Measurements from ENCODE around the gene GRIA3.
"Not testable (repeated sequence)": the region's sequence is repeated elsewhere in the genome, so short reads cannot be mapped to it uniquely, and the experiment has no call there.

Gene GRIA3

DNA sequence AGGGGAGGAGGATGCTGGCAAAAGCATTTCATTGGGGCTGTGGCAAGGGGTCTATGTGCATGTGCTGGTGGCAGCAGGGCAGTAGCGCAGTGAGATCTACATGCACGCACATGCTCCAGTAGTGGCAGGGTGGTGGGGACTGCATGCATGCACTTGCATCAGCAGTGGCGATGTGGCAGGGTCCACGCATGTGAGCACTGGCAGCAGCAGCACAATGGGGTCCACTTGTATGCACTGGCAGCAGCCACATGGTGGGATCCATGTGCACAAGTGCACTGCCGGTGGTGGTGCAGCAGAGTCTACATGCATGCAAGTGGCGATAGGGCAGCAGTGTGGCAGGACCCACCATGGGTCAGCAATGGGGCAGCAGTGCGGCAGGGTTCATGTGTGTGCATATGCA lies 315.7 kb downstream of the GRIA3 start:
- no peak overlapping the region for H3K4me3 ChIP-seq (ENCODE audit: low read depth, low read length)
- DNase-seq (ENCODE audit: low read depth): no peak
- in situ Hi-C loops (cut with HindIII; ENCODE audit: low sequenced_read_pairs): no loop called here
- TF ChIP-seq, protein P1, sequence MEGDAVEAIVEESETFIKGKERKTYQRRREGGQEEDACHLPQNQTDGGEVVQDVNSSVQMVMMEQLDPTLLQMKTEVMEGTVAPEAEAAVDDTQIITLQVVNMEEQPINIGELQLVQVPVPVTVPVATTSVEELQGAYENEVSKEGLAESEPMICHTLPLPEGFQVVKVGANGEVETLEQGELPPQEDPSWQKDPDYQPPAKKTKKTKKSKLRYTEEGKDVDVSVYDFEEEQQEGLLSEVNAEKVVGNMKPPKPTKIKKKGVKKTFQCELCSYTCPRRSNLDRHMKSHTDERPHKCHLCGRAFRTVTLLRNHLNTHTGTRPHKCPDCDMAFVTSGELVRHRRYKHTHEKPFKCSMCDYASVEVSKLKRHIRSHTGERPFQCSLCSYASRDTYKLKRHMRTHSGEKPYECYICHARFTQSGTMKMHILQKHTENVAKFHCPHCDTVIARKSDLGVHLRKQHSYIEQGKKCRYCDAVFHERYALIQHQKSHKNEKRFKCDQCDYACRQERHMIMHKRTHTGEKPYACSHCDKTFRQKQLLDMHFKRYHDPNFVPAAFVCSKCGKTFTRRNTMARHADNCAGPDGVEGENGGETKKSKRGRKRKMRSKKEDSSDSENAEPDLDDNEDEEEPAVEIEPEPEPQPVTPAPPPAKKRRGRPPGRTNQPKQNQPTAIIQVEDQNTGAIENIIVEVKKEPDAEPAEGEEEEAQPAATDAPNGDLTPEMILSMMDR (IDR thresholded peaks at IDR 0.05; ENCODE audit: low read depth, low read length, missing control alignments): no peak

DNA sequence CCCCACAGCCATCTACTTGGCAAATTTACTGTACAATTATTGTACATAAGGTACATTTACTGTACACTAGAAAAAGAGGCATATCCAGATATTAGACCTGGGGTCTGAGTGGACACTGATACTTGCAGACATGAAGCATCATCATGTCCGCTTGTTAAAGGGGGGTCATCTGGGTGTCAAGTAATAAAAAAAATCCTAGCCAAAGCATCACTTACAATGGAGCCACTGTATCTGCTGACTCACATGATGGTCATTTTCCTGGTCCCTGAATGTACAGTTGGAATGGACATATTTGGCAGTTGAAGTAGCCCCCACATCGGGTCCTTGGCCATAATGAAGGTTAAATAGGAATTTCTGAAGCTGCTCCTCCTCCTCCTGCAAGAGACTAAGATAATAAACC lies 320.0 kb downstream of the GRIA3 start:
- TF ChIP-seq, protein P1 (IDR thresholded peaks at IDR 0.05; ENCODE audit: low read depth, low read length, missing control alignments): no peak

DNA sequence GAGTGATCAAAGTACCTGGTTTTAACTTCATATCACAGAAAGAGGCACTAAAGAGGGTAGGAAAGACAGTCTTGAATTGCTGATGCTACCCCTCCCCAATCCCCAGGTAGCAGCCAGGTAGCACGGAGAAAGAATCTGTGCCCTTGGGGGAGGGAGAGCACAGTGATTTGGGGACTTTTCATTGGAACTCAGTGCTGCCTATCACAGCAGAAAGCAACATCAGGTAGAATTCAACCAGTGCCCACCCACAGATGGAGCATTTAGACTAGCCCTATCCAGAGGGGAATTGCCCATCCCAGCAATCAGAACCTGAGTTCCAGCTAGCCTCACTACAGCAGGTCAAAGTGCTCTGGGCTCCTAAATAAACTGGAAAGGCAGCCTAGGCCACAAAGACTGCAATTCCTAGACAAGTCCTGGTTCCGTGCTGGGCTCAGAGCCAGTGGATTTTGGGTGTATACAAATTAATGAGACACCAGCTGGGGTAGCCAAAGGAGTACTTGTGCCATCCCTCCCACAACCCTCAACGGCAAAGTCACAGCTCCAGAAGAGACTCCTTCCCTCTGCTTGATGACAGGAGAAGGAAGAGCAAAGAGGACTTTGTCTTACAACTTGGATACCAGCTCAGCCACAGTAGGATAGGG lies 320.7 kb downstream of the GRIA3 start:
- DNase-seq (ENCODE audit: low read depth): no peak
- H3K4me3 ChIP-seq (ENCODE audit: low read depth, low read length): no peak overlapping the region
- in situ Hi-C loops (cut with HindIII; ENCODE audit: low sequenced_read_pairs): no loop called here
- TF ChIP-seq, protein P1 (IDR thresholded peaks at IDR 0.05; ENCODE audit: low read depth, low read length, missing control alignments): no peak

More for the DNA sequence above, 320.0 kb downstream of the GRIA3 start:
- no peak for DNase-seq (ENCODE audit: low read depth)
- no peak overlapping the region for H3K4me3 ChIP-seq (ENCODE audit: low read depth, low read length)
- in situ Hi-C loops (cut with HindIII; ENCODE audit: low sequenced_read_pairs): no loop called here

DNA sequence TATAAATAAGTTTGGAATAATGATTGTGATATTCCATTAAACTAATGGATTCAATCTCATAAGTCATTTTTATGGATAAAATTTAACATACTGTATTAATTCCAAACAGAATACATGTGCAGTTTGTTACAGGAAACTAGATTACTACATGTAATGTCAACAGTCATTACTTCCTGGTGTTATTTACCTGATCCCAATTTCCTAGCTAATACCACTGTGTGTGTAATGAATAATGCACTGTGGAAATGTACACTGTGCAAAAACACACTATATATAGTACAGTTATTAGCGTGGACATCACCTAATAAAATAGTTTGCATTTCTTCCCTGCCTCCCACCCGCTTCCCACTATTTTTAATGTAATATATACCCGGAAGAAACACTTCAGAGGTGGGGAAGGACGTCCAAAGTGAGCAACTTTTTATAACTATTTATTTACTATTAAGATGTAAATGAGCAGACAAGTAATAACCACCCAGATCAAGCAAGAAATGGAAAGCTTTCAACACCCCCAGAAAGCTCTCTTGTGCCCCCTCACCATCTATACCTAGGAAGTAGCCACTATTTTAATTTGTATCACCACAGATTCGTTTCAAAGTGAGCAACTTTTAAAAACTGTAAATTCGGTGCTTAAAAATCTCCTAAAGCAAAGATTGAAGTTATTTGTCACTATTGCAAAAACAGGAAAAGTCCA lies 329.7 kb downstream of the GRIA3 start:
- H3K4me3 ChIP-seq (ENCODE audit: low read depth, low read length): no peak overlapping the region
- TF ChIP-seq, protein P1 (IDR thresholded peaks at IDR 0.05; ENCODE audit: low read depth, low read length, missing control alignments): no peak
- in situ Hi-C loops (cut with HindIII; ENCODE audit: low sequenced_read_pairs): no loop called here
- DNase-seq (ENCODE audit: low read depth): no peak

DNA sequence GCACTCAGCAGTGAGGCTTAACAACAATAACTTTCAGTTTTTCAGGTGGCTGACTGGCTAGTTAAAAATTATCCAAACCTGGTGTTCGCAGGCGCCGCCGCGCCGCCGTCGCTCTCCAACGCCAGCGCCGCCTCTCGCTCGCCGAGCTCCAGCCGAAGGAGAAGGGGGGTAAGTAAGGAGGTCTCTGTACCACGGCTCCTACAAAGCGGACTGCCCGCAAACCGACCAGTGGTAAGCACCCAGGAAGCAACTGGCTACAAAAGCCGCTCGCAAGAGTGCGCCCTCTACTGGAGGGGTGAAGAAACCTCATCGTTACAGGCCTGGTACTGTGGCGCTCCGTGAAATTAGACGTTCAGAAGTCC lies 330.2 kb downstream of the GRIA3 start:
- in situ Hi-C loops (cut with HindIII; ENCODE audit: low sequenced_read_pairs); H3K4me3 ChIP-seq (ENCODE audit: low read depth, low read length); DNase-seq (ENCODE audit: low read depth): not testable (repeated sequence)

DNA sequence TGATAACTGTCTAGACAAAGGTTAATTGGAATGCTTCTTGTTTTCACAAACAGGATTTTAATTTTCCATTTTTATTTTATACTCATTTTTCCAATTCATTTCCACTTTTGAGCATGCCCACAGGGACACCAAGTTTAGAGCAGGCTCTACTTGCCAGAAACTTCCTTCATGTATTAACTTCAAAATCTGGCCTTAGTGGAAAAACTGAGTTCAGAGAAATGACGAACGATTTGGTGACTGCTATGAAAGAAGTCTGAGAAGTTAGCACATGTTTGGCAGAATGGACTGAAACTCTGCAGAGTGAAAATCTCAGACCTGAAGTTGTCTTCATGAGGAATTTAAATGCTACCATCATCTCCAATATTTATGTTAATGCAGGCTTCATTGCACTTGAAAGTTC lies 334.7 kb downstream of the GRIA3 start:
- DNase-seq (ENCODE audit: low read depth): no peak
- TF ChIP-seq, protein P1 (IDR thresholded peaks at IDR 0.05; ENCODE audit: low read depth, low read length, missing control alignments): no peak
- in situ Hi-C loops (cut with HindIII; ENCODE audit: low sequenced_read_pairs): no loop called here
- no peak overlapping the region for H3K4me3 ChIP-seq (ENCODE audit: low read depth, low read length)

DNA sequence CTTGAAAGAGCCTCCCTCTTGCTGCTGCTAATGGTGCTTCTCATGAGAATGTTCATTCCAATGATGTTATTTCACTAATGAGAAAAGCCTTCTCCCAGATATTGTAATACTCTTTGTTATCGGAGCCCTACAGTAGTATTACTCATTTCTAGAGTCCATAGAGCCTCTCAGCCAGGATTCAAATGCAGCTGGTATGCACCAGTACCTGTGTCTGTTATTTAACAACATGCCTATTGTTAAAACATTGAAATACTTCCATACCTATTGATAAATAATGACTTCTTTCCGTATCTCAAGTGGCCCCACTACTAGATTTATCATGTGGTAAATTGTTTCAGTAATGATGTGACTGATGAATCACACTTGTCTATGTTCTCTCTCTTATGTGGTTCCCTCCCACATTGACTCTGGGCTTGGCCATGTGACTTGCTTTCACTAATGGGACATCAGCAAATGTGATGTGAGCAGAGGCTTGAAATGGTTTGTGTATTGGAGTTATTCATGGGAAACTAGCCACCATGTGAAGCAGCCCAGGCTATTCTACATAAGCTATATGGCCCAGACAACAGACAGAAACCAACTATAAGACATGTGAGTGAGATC lies 341.1 kb downstream of the GRIA3 start:
- DNase-seq (ENCODE audit: low read depth): no peak
- TF ChIP-seq, protein P1 (IDR thresholded peaks at IDR 0.05; ENCODE audit: low read depth, low read length, missing control alignments): no peak
- in situ Hi-C loops (cut with HindIII; ENCODE audit: low sequenced_read_pairs): no loop called here
- H3K4me3 ChIP-seq (ENCODE audit: low read depth, low read length): no peak overlapping the region

DNA sequence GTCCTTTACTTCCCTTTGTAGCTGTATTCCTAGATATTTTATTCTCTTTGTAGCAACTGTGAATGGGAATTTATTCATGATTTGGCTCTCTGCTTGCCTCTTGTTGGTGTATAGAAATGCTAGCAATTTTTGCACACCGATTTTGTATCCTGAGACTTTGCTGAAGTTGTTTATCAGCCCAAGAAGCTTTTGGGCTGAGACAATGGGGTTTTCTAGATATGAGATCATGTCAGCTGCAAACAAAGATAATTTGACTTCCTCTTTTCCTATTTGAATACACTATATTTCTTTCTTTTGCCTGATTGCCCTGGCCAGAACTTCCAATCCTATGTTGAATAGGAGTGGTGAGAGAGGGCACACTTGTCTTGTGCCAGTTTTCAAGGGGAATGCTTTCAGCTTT lies 346.6 kb downstream of the GRIA3 start:
- DNase-seq (ENCODE audit: low read depth); H3K4me3 ChIP-seq (ENCODE audit: low read depth, low read length); in situ Hi-C loops (cut with HindIII; ENCODE audit: low sequenced_read_pairs): not testable (repeated sequence)
